K562 (cell line): ENCODE results near the gene TMEM214. TPM values are rescaled to one million over a fixed set of nuclear protein-coding genes. Genes with fewer than 3 reads are reported as not detected.

Experiments
- ATAC-seq: fragments of 200-7000 bp; cut with Tn5 transposase; 3 replicates; pipeline ENCODE4 v1.9.1; 2020; ENCODE audit warnings: moderate library complexity
- BruUV-seq: library from RNA; stranded (reverse); fragments of 400-500 nt; replicated peaks from 2 replicates; lab custom pipeline; 2021; lab: Mats Ljungman, UMichigan
- CTCF ChIA-PET: fragments of 300-600 bp; formaldehyde crosslinking; extraction: SDS; loops from one replicate; lab custom pipeline; 2021; ENCODE audit warnings: low intra/inter-chr PET ratio; lab: Yijun Ruan, JAX
- POLR2A ChIA-PET: fragments of 300-600, 350-650 bp; sonication (Branson Sonifier 250); formaldehyde crosslinking; extraction: SDS; loops from one replicate; lab custom pipeline; 2021; ENCODE audit warnings: antibody characterized with exemption, inconsistent platforms; lab: Yijun Ruan, JAX
- DNase-seq, 4 experiments: peaks; one replicate each; pipeline versions ENCODE4 v3.0.0 to v3.0.0-alpha.2; 2011 to 2018; ENCODE audit warnings: low spot score in 3 of 4, mixed read lengths in 3 of 4; ENCODE audit errors: extremely low read depth in 1 of 4
- FAIRE-seq: peaks from 2 replicates; lab custom pipeline; 2011; peaks lifted over from hg19 to GRCh38; lab: Jason Lieb, UNC
- H2AFZ ChIP-seq: 2 replicates; pipeline ENCODE4 v1.6.0; 2011; ENCODE audit warnings: low read depth, low read length, control low read depth, inconsistent platforms
- H3K27ac ChIP-seq: fragments of 200-600 bp; 3 replicates; pipeline ENCODE4 v1.8.0; 2011; ENCODE audit warnings: low read depth, mild to moderate bottlenecking, control low read depth, inconsistent platforms, low read length, moderate library complexity, mixed read lengths; ENCODE audit errors: extremely low read depth
- H3K27me3 ChIP-seq, 2 experiments: fragments of 300-600 bp in 1 of 2; 2 replicates in 1 of 2; 3 replicates in 1 of 2; pipeline versions ENCODE4 v1.6.0 to v1.8.0; 2011; ENCODE audit warnings: inconsistent platforms in 2 of 2, low read length in 2 of 2, mild to moderate bottlenecking in 1 of 2, mixed read lengths in 1 of 2, moderate library complexity in 1 of 2; ENCODE audit not compliant: control insufficient read depth in 2 of 2, insufficient read depth in 2 of 2
- H3K36me3 ChIP-seq: fragments of 300-600 bp; 3 replicates; pipeline ENCODE4 v1.8.0; 2011; ENCODE audit warnings: mild to moderate bottlenecking, low read length, inconsistent platforms; ENCODE audit not compliant: control insufficient read depth, insufficient read depth
- H3K4me1 ChIP-seq, 2 experiments: fragments of 200-600 bp in 1 of 2; replicated peaks in 1 of 2; 2 replicates in 1 of 2; 3 replicates in 1 of 2; pipeline versions ENCODE4 v1.5.1 to v1.8.0; 2011; ENCODE audit warnings: inconsistent platforms in 2 of 2, low read length in 2 of 2, mild to moderate bottlenecking in 1 of 2, mixed read lengths in 1 of 2, moderate library complexity in 1 of 2; ENCODE audit not compliant: control insufficient read depth in 2 of 2, insufficient read depth in 2 of 2
- H3K4me2 ChIP-seq: 2 replicates; pipeline ENCODE4 v1.6.1; 2011; ENCODE audit warnings: low read length, control low read depth, inconsistent platforms, mixed read lengths; ENCODE audit not compliant: insufficient read depth
- H3K4me3 ChIP-seq: fragments of 200-600 bp; sonication (generic), shearing (Covaris generic); 2 replicates; pipeline ENCODE4 v1.5.1; 2016; ENCODE audit warnings: control low read depth, inconsistent platforms
- H3K79me2 ChIP-seq: fragments of 200-600 bp; 3 replicates; pipeline ENCODE4 v1.8.0; 2011; ENCODE audit warnings: low read length, inconsistent platforms; ENCODE audit not compliant: control insufficient read depth, insufficient read depth
- H3K9ac ChIP-seq, 2 experiments: 2 replicates each; pipeline versions ENCODE4 v1.6.0 to v1.6.1; 2011; ENCODE audit warnings: low read depth in 2 of 2, low read length in 2 of 2, control low read depth in 1 of 2, inconsistent platforms in 1 of 2, mild to moderate bottlenecking in 1 of 2, mixed read lengths in 1 of 2; ENCODE audit not compliant: insufficient read depth in 1 of 2
- H3K9me1 ChIP-seq: one replicate; pipeline ENCODE4 v1.6.0; 2011; ENCODE audit warnings: inconsistent platforms, mild to moderate bottlenecking, low read length, moderate library complexity; ENCODE audit not compliant: control insufficient read depth, insufficient read depth
- H3K9me3 ChIP-seq: replicated peaks from 2 replicates; pipeline ENCODE4 v1.5.1; 2011; ENCODE audit warnings: low read depth, low read length, inconsistent platforms; ENCODE audit not compliant: control insufficient read depth, insufficient read depth
- H4K20me1 ChIP-seq: replicated peaks from 2 replicates; pipeline ENCODE4 v1.6.1; 2011; ENCODE audit warnings: low read length, inconsistent platforms, mixed read lengths; ENCODE audit not compliant: control insufficient read depth, insufficient read depth
- FOXA3 ChIP-seq, 2 experiments: fragments of 450-650 bp in 1 of 2; sonication (generic) in 1 of 2; formaldehyde crosslinking; IDR thresholded peaks in 1 of 2; conservative IDR thresholded peaks in 1 of 2; 2 replicates each; pipeline versions ENCODE4 v1.4.0 to v1.8.0; 2020 to 2022; ENCODE audit warnings: mild to moderate bottlenecking in 2 of 2, missing genetic modification reagents in 1 of 2
- POLR2G ChIP-seq: fragments of 200-400 bp; formaldehyde crosslinking; IDR thresholded peaks from 2 replicates; pipeline ENCODE4 v1.6.1; 2017; ENCODE audit warnings: low read depth, mild to moderate bottlenecking, antibody characterized with exemption, low read length, moderate library complexity
- ZNF124 ChIP-seq: sonication (generic); formaldehyde crosslinking; IDR thresholded peaks from 2 replicates; pipeline ENCODE4 v1.8.1; 2022; ENCODE audit warnings: missing genetic modification reagents
- WGBS: fragments of 100-300 bp; shearing (Covaris generic); methylation state at CpG from one replicate; pipeline ENCODE4 v1.1.6; 2016; ENCODE audit warnings: low coverage, mixed read lengths; ENCODE audit not compliant: insufficient coverage; ENCODE audit errors: missing lambda C conversion rate; 5-methylcytosine and 5-hydroxymethylcytosine counted together
- in situ Hi-C: fragments of 300-500 bp; cut with MboI; formaldehyde crosslinking; loops from 4 replicates; pipeline ENCODE4 v1.15.0; 2018; ENCODE audit warnings: inconsistent platforms, mixed read lengths
- intact Hi-C: fragments of 100-400 bp; cut with micrococcal nuclease; formaldehyde crosslinking; loops from 2 replicates; pipeline ENCODE4 v1.14.2; 2022
- polyA plus RNA-seq, 8 experiments: library from polyadenylated mRNA; depleted of rRNA in 4 of 8; stranded (reverse) in 5 of 8; unstranded in 3 of 8; fragments of >200 nt; fragmentation: Nextera tagmentation in 2 of 8; fragmentation: Illumina TruSeq in 1 of 8; extraction: Ambion mirVana in 2 of 8; extraction: Trizol in 1 of 8; gene quantifications; 2 replicates each; pipeline versions ENCODE4 v1.2.1 to v1.2.3, GENCODE V29; 2011 to 2014; ENCODE audit warnings: inconsistent platforms in 1 of 8, missing spikeins in 1 of 8
- total RNA-seq, 7 experiments: library from RNA; depleted of rRNA in 6 of 7; stranded (reverse); fragments of >200 nt in 6 of 7; fragmentation: Illumina TruSeq in 2 of 7; extraction: Trizol in 2 of 7; gene quantifications; 2 replicates each; pipeline versions ENCODE4 v1.2.1 to v1.2.3, GENCODE V29; 2011 to 2021; ENCODE audit warnings: low replicate concordance in 1 of 7

Gene TMEM214
- total and polyA plus RNA-seq, 9 of the 15 experiments (the other 6 are each of a cell fraction or from before 2014, with no cell fraction given), result 11.4 to 81.4 (median 44.1) TPM

DNA sequence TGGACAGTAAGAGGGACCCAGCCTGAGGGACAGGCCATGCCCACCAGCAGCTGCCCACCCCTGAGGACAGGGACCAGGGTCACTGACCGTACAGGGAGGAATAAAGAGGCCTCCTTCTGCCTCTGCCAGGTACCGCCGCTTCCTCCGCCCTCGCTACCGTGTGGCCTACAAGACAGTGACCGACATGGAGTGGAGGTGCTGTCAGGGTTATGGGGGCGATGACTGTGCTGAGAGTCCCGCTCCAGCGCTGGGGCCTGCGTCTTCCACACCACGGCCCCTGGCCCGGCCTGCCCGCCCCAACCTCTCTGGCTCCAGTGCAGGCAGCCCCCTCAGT is 47.8 kb downstream of the TMEM214 start:
- Histone ChIP-seq H4K20me1 (no peaks in the 10 kb centered on the region), H3K4me2 (no peak overlapping the region), H3K9ac (peak overlapping the region in 1 of 2 experiments; percentile 77; a peak in 2 of 4 replicates), H3K27me3 (no peaks in the 10 kb centered on the region), H3K27ac (peak overlapping the region; percentile 25; the same call in 2 of the 3 replicates), H3K4me1 (peaks cover 60 to 62% of the 10 kb centered on the region in 2 experiments), H2AFZ (peak overlapping the region; percentile 90), H3K4me3 (no peak overlapping the region), H3K79me2 (peaks cover 1% of the 10 kb centered on the region; the same call in 1 of the 3 replicates), H3K9me3 (no peaks in the 10 kb centered on the region), H3K36me3 (no peaks in the 10 kb centered on the region), H3K9me1 (peaks cover 4% of the 10 kb centered on the region)
- in situ Hi-C loops, result no loop called here
- WGBS, result 95% methylated on average over 10 of the region's 14 CpGs
- no peak for ATAC-seq
- ChIA-PET CTCF (interaction anchor here (1.2 kb wide), 1 partner anchor 119 kb away, joined by 6 read pairs; no protein-coding TSS in a partner anchor), POLR2A (interaction anchor here (0.6 to 2.3 kb wide), 9 partner anchors 8 to 69 kb away, joined by 3 to 11 read pairs (median 3); partner anchors contain the start of genes AGBL5, OST4 and TCF23)
- BruUV-seq, result no TSS peak
- TF ChIP-seq ZNF124 (CRISPR knock-in tag), result no peak
- TF ChIP-seq POLR2G, result 0 out of 2 replicates have a peak, but pooled peaks have one; percentile 10
- TF ChIP-seq FOXA3 (CRISPR knock-in tag; conservative IDR thresholded peaks at IDR 0.05 in 1 of 2, IDR thresholded peaks at IDR 0.05 in 1 of 2), result 0 out of 4 replicates have a peak, but pooled peaks of 1 of the 2 experiments have one; percentile 53
- intact Hi-C loops, result loop anchor here (2.0 kb wide), 2 partner anchors 30 to 234 kb away; partner anchors contain the start of gene AGBL5
- DNase-seq, result no peak
- FAIRE-seq, result no peak
